ENCODE results near the gene LRRC10B.

The LRRC10B gene

DNA sequence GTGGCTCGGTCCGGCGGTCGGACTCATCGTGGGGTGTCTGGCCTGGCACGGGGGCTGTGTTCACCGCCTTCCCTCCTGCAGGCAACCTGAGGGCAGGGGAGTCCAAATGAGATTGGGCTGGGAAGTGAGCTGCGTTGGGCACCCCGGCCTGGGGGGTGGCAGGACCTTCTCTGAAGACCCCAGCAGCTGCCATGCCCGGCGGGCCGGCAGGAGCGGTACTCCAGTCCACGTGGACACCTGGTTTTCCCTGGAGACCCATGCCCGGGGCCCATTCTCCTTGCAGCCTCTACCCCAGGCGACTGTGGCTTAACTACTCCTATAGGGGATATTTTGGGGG, 24.5 kb downstream of the LRRC10B start:
- no peak for DNase-seq

DNA sequence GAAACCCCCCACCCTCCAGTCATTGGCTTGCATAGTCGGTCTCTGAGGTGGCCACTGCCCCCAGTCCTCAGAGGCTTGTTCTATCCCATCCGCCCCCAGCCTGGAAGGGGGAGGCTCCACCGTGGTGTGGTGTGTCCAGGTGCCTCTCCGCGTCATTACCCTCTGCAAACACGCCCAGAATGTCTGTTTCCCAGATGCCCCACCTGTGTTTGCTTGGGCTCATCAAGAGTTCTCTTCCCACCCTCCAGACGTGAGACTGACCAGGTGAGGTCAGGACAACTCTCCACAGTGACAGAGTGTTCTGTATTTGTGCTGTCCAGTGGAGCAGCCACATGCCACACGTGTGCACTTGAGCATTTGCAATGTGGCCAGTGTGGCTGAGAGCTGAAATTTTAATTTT, 24.9 kb downstream of the LRRC10B start:
- no peak for DNase-seq

DNA sequence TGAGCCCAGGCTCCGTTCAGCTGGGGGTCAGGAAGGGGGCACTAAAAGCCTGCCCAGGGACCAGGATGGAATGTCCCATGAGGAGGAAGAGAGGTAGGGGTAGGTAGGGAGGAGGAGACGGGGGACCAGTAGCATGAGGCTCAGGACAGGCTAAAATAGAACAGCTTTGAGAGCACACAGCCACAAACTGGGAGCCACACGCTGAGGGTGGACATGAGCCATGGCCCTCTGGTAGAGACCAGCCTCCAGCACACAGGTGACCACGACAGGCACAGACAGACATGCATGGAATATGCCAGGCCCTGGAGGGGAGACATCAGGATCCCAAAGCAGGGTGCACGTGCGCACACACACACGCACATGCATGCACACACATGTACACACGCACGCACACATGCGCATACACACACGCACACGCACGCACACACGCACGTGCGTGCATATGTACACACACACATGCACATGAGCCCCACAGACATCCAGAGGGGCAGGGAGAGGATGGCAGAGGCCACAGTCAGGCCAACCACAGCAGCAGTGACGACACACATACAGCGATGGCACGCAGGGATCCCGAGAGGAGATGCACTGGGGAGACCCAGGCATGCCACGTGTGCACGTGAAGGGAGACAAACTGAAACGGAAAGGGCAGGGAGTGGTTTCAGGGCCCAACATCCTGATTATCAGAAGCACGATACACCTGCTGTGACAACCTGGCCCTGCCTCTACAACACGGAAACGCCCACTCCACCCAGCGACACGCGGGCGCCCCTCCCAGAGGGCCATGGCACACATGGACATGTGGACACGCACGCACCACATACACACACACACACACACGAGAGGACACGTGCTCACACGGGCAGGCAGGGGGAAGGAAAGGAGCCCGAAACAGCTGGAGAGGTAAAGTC, 25.7 kb downstream of the LRRC10B start:
- no peak for DNase-seq

DNA sequence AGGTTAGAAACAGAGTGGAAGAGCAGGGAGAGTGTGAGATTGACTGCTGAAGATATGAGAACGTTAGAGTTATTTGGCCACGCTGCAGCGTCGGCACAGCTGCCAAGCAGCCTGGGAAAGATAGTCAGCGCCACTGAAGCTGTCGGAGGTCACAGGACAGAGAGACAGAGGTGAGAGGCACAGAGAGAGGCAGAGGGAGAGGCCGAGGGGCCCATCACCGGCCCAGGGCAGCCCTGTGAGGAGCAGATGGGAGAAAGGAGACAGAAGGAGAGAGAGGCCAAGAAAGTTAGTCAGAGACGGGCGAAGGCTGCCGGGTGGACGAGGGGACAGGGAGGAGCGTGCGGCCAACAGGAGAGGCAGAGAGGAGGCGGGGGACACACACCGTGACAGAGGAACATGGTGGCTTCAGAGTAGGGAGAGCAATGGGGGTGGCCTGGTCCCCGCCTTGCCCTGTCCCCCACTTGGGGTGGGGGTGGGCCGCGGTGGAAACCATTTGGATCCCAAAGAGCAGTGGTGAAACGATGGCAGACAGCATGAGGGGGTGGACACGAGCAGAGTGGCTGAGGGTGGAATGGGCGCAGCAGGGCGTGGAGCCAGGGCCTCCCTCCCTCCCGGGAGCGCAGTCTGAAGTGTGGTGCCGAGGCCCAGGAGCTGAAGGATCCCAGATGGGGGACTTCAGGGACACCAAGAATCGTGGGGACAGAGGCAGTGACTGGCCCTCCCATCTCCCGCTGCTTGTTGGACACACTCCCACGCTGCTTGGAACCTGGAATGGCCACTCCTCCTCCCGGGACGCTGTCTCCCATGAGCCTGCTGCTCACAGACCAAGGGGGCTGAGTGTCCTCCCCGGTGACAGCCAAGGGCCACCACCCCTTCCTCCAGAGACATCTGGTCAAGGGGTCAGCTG, 26.6 kb downstream of the LRRC10B start:
- no peak for DNase-seq

DNA sequence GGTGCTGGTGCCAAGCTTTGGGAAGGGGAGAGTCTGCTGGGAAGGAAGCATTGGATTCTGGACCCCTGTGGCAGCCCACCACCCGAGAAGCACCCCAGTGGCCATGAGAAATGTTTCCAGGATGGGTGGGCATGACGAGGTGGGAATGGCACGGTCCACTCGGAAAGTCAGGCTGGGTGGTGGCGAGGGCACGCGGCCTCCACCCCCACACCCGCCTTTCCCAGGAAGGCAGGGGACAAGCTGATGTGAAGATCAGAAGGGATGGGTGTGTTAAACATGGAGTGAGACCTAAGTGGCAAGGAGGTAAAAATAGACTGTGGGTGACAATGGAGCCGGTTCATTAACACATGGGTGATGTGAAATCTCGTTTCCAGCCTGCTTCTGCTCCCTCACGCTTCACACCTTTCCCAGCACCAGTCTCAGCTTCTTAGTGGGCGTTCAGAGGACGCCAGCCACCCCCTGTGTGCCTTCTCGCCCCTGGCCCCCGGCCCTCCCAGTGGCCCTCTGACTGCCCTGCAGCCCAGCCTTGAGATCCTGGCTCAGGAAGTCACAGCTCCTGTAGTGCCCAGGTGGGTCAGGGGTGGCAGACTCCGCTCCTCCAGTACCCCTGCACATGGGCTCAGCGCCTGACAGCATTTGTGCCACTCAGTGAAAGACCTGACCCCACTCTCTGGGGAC, 27.6 kb downstream of the LRRC10B start:
- no peak for DNase-seq

DNA sequence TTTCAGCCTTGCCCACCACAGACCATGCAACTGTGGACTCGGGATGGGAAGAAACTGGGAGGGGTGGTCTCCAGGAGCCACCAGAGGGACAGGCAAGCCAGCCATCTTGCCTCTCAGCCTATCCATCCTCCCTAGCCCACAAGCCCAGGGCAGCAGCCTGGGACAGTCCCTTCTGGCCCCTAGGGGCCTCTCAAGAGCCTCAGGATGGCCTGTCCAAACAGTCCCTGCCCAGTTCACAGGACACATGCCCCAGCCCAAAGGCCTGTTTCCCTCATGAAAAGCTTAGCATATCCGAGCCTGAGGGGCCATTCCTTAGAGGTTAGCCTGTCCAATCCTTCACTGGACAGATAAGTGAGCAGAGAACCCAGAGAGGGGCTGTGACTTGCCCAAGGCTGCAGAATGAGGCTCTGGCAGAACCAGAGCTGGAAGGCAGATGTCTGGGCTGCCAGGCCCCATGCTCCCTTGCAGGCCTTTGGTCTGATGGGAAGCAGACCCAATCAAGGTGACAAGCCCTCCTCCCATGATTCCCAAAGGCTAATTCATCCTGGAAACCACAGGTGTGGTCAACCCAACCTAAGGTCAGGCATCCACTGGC, 28.2 kb downstream of the LRRC10B start:
- DNase-seq: no peak

DNA sequence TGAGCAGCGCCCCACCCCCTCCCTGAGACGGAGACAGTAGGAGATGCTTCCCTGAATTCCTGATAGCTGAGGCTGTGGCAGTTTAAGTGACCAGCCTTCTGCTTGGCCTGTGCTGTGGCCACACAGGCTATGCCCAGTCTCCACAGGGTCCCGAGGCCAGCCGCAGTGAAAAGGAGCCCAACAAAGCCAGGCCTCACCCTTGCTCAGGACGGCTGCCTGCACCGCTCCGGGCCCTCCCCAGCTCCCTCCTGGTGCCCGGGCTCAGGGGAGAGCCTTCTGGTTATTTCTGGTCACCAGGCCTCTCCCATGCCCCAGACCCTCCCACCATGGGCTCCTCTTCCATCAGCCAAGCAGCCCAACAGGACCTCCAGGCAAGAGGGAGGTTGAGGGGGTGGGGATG, 28.8 kb downstream of the LRRC10B start:
- DNase-seq: no peak

DNA sequence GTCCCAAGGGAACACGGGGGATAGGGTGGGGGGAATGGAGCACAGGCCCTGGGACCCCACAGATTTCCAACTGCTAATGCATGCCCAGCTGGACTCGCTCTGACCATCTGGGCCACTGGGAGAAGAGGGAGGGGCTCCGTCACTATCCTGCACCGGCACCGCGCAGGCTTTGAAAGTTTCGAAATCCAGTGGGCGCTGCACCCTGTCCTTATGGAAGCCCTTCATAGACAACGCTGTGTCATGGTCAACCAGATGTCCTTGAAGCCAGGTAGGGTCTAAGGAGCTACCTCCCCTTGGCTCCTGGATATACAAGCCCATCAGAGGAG, 30.1 kb downstream of the LRRC10B start:
- DNase-seq: no peak

DNA sequence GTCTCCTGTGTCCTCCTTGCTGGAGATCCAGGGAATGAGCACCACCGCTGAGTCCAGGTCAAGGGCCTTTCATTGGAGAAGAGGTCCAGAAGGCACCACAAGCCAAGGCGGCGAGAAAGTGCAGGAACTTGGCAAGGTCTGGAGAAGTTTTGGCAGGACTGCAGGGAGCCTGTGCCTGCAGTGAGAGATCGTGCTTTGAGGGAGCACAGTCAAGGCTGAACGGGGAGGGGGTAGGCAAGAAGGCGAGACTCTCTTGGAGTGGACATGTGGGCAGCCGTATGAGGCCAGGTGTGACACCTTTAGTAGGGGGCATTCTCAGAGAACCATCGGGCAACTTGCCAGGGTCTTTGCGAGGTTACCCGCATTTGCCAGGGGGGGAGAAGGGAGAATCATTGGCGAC, 30.5 kb downstream of the LRRC10B start:
- no peak for DNase-seq

DNA sequence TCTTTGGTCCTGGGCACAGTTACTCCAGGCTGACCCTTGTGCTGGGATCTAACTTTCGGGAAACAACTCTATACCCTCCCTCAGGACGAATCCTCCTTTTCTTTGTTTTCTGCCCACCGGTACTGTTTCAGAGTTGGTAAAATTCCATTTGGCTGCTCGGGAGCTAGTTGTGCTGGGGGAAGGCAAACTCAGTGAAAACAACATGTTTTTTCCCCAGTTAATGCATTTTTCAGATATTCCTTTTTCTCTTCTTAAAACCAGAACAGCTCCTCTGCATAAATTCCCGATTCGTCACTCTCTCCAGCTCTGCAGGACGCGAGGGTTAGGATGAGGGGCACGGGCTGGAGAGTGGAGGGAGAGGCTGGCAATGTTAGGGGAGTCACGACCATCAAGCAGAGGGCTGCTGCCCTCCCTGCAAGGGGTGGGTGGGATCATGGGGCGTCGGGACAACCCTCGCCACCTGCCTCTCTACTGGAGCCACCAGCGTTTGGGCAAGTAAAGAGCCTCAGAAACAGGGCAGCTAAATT, 31.3 kb downstream of the LRRC10B start:
- no peak for DNase-seq

DNA sequence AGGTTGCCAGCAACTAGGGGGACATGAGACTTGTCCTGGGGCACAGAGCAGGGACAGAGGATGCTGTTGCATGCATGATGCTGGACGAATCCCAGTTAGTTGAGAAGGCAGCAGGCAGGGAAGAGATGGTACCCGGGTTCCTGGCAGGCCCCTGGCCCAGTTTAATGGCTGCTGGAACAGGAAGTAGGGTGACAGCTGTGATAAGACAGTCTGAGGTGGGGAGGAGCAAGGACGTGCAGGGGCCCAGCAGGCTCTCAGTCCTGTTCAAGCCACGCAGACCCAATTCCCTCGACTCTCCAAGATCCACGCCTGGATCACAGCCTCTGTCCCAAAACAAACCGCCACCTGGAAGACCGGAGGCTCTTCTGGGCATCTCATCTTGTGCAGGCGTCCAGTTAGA, 32.0 kb downstream of the LRRC10B start:
- DNase-seq: no peak

DNA sequence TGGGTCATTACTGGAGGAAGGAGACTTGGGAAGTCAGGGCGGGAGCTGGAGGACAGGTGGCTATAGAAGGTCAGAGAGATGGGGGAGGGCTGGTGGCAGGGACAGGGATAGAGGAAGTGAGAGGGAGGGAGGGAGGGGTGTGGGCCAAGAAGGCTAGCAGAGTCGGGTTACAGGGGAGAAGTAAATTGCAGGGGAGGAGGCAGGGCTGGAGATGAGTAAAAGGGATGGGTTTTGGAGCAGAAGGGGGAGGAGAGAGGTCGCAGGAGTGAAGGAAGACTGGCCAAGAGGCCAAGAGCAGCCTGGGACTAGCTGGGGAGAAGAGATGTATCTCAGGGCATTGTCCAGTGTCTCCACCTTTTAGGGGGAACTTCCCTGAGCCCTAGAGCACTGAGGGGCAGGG, 33.0 kb downstream of the LRRC10B start:
- DNase-seq: no peak

DNA sequence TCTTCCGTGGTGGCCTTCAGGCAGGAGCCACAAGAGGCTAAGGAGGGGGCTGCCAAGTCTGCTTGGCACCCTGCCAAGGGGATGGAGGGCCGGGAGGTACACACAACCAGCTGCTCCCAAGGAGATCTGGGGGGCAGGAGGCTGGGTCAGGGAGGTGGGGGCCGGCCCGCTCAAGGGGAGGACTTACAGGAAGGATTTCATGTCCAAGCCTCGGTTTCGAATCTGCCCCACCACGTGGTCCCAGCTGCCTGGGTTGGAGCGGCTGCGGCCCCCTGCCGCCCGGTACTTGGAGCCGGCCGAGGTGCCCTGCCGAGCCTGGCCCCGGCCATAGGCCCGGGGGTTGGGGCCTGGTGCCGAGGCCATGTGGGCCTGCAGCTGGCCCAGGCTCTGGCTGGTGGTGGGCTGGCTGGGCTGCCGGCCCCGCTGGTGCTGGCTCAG, 33.5 kb downstream of the LRRC10B start:
- no peak for DNase-seq

DNA sequence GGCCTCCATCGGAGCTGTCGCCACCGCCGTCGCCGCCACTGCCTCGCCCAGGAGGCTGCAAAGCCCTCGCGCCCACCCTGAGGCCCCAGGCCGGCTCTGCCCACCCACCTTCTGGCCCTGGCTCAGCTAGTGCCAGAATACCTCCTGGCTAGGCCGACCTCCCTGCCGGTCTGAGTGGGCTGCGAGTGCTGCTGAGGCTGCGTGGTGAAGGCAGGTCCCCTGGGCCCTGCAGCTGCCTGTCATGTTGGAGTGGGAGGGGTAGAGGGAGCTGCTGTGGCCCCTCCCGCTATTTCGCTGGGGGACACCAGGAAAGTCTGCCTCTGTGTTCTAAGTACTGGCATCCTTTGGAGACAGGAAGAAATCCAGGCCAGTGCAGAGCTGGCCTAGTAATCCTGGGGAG, 34.2 kb downstream of the LRRC10B start:
- no peak for DNase-seq

DNA sequence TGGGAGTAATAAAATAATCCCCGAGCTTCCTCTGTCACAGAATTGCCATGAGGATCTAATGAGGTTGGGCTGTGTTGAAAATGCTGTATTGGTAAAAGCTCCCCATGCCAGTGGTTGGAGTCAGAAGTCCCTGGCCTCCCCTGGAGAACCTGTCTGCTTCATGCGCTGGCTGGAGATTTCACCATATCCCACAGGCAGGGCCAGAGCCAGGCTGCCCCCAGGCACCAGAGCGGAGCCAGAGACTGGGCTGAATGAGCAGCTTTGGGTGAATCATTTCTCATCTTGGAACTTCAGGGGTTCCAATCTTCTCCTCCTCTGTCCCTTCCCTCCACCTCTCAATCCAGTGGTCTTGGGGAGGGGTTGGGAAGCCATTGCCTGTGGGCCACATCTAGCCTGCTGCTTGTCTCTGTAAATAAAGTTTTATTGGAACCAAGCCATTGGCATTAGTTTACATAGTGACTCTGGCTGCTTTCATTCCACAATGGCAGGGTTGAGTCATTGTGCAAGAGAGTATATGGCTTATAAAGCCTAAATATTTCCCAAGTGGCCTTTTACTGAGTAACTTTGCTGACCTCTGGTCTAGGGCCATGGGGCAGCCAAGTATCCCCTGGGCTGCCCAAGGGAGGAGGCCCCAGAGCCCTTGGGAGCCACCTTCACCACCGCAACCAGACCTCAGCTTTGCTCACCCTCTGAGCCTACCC, 35.2 kb downstream of the LRRC10B start:
- DNase-seq: no peak

DNA sequence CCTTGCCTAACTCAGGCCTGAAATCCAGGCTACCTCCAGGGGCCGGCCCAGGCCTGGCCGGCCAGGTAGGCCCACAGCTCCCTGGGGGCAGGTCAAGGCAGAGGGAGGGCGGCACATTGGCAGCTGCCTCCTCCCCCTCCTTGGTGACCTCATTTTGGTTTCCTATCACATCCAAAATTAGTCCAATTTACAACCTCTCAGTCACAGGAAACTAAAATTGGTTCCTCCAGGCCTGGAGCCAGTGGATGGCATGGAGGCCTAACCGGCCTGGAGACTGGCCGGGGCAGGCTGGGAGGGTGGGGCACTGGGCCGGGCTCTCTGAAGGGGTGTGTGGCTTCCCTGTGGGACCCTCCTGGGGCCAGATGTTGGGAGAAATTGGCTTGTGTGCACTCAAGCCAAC, 35.9 kb downstream of the LRRC10B start:
- DNase-seq: no peak

DNA sequence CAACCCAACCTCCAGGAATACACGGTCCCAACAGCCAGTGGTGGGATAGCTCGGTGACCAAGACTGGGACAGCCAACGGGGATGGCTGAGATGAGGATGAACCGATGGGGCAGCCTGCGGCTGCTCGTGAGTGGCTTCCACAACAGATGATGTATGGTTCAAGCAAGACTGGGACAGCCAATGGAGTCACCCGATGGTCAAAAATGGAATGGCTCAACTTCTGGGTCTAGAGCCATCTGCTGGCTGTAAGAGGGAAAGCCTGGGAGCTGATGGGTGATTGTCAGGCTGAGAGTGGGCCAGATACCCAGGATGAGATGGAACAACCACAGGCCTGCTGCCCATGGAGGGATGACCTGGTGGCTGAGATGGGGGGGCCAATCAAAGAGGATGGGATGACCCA, 36.8 kb downstream of the LRRC10B start:
- no peak for DNase-seq

DNA sequence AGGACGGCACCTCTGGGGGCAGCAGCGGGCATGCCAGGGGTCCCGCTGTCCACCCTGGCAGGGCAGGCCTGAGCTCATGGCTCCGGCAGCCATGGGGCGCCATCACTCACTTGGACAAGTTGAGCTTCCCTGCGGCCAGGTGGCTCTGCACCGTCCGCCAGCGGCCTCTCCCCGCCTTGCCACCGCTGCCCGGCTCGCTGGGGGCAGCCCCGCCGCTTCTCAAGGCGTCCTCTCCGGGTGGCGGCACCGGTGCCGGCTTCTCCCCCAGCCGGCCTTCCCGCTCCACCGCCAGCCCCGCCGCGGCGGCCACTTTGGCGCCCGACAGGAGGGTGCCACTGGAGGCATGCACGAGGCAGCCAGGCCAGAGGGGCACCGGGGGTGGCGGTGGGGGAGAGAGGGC, 37.4 kb downstream of the LRRC10B start:
- DNase-seq: no peak

DNA sequence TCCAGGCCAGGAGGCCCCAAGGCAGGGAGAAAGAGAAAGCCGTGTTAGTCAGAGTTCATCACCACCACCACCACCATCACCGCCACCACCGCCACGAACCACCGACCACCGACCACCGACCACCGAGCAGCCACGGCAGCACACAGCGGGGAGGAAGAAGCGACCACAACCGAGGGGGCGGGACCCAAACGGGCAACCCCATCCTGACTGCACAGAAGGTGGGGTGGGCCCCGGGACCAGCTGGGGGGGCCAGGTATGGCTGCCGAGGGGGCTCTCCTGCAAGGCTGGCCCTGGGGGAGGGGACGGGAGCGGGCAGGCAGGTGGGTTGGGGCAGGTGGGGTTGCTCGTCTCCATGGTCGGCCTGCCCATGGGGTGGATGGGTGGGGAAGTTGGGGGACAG, 38.1 kb downstream of the LRRC10B start:
- DNase-seq: no peak

DNA sequence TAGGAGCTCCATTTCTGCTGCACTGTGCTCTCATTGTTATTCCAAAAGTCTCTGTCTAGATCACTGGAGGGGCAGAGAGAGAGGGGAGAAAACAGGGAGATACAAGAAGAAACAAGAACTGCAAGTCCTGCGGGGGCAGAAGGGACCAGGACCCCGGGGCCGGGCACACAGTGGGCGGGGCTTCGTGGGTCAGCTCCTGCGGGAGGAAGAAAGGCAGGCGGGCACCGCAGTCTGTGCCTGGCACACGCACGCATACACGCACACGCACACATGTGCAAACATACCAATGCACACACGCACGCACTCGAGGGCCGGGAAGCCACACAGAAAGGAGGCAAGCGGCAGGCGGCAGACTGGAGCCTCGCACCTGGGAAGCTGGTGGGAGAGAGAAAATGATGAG, 38.7 kb downstream of the LRRC10B start:
- DNase-seq: no peak

DNA sequence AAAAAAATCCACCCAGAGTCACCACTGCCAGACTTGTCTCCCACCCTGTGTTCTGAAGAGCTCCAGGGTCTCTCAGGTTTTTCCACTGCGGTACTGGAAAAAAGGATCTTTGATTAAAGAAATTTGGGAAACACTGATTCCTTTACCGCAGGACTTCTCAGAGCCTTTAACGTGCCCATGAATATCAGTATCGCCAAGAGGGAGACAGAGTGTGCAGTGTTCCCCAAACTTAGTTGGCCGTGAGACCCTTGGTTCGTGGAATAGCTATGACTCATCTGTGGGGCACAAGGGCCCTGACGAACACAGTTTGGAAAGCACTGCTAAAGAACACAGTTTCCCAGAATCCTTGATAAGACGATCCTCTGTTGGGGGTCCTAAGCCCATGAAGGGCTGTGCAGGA, 40.6 kb downstream of the LRRC10B start:
- DNase-seq: no peak
